Stimulated activated CD8-positive, alpha-beta memory T cell treated with anti-CD3 and anti-CD28 coated beads, Interleukin-4, amount 100 ng/mL, for 24 hours (primary cell): ENCODE data around the gene CNNM3.
"Not testable (repeated sequence)": the region's sequence is repeated elsewhere in the genome, so short reads cannot be mapped to it uniquely, and the experiment has no call there.

Experiments
- DNase-seq: peaks from one replicate; pipeline ENCODE4 v3.0.0-alpha.2; 2020; ENCODE audit warnings: low read depth

The CNNM3 gene

GRCh38 chr2:96816127-96816835, at the start of gene CNNM3:
Gene CNNM3, plus strand, starts transcription at chr2:96816268. Its CDS starts 10 bp downstream, at chr2:96816278.
- peak; percentile 96 for DNase-seq

- DNase-seq = no peak
These were observed 48.8 kb upstream of the CNNM3 start for GRCh38 chr2:96767135-96767871.

DNA sequence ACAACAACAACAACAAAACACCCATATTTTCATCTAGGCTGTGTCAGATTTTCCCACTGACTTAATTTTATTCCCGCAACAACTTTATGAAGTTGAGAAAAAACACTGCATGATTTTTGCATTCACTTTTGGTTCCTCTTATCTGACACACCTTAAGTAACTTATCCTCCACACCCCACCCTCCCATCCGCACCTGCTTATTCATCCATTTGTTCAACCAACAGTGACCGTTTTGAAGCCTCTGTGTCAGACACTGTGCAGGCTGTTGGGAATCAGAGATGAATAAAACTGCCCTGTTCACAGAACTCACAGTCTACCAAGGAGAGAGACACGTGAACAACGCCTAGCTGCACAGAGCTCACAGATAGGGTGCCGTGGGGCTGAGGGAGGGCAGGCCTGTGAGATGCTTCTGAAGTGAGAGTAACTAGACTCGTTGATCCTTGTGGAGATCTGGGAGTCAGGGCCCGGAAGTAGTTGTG, 47.9 kb upstream of the CNNM3 start:
- no peak for DNase-seq

DNA sequence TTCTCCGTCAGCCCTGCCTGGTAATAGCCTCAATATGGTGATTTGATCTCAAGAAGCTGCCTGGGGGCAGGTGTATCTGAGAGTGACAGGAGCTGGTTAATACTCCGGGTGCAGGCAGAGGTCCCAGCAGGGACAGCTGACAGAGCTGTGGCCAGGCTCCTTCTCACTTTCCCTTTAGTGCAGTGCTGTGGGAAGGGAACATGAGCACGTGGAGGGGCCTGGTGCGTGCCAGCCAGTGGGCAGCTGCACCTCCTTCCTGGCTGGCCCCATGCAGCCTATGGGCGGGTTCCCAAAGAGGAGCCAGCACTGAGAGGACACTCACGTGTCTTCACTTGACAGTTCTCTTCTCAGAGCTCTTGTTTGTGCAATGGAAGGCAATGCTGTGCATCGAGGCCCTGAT, 46.3 kb upstream of the CNNM3 start:
- no peak for DNase-seq

DNA sequence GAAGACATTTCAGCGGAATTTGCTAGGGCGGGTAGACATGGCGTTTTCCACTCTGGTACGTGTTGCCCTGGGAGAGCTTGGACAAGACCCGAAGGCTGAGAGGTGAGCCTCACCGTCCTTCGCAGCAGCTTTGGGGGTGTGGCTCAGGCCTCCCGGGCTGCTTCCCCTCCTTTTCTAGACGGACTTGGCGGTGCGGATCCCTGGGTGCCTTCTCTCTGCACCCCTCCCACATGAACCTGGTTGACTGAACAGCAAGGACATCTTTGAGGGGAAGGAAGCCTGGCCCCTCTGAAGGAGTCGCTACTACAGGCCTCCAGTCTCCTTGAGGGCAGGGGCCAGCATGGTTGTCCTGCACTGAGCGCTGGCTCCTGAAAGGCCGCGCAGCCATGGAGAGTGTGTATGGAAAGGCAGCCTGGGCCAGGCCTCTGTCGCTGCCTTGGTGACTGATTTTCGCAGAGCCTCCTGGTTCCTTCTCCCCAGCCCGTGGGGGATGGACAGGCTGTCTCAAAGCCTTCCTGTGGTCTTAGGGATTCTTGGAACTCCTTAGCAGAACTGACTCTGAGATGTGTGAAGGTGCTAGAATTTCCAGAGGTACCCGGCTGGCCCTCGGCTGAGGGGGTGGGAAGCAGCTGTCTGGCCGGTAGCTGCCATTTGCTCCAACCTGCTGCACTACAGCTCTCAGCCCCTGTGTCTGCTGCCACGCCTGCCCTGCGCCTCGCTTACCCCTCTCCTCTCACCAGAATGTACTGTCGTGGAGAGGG, 45.4 kb upstream of the CNNM3 start:
- DNase-seq = no peak

DNA sequence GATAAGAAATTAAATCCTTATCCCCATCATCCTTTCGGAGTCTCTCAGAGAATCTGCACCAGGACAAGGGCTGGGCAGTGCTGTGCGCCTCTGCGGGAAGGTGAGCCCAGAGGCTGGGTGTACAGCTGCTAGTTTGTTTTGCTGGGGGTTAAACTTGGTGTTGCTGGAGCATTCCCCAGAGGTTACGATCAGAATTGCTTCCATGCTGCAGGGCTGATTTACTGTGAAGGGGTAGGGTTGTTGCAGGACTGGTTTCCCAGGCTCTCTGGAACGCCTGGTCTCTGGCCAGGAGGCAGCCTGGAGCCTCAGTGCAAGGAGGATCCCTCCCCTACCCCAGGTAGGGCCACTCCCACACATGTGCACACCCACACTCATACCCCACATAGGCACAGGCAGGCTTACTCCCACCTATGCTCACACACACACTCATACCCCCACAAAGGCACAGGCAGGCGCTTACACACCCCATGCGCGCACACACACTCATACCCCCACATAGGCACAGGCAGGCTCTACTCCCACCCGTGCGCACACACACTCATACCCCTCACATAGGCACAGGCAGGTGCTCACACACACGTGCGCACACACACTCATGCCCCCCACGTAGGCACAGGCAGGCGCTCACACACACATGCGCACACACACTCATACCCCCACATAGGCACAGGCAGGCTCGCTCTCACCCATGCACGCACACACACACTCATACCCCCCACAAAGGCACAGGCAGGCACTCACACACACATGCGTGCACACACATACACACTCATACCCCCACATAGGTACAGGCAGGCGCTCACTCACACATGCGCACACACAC, 44.1 kb upstream of the CNNM3 start:
- no peak for DNase-seq

- DNase-seq = no peak
These were observed 43.0 kb upstream of the CNNM3 start for GRCh38 chr2:96772903-96773671.

- DNase-seq = peak; percentile 16
These were observed 42.1 kb upstream of the CNNM3 start for GRCh38 chr2:96773922-96774321.

DNA sequence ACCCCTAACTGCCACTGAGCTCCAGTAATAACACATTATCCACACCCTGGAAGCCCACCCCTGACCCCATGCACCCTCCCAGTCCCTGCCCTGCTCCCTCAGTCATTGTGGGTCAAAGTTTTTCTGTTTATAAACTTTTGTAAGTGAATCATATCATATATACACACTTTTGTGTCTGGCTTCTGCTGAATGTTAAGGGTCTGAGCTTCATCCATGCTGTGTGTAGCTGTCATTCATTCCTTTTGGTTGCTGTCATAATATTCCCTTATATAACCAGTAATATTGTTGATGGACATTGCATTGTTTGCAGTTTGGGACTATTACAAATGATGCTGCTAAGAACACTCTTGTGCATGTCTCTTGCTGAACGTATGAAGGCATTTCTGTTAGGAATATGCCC, 40.9 kb upstream of the CNNM3 start:
- no peak for DNase-seq

DNA sequence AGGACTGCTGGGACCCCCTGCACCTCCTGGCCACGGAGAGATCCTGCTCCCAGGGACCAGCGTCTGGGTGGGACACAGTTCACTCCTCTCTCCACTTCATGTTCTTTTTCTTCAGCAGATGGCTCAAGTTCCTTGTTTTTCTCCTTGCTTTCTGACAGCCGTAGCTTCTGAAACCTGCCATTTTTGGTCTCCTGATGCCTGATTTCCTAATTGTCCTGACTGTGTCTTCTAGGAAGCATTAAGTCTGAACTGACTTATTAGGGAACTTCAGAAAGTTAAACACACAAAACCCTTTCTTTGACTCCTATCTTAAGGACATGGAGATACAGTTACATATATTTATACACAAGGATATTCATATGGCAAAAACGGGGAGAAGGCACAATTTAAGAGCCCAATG, 32.7 kb upstream of the CNNM3 start:
- no peak for DNase-seq

- DNase-seq = no peak
These were observed 28.7 kb upstream of the CNNM3 start for GRCh38 chr2:96787411-96787810.

DNA sequence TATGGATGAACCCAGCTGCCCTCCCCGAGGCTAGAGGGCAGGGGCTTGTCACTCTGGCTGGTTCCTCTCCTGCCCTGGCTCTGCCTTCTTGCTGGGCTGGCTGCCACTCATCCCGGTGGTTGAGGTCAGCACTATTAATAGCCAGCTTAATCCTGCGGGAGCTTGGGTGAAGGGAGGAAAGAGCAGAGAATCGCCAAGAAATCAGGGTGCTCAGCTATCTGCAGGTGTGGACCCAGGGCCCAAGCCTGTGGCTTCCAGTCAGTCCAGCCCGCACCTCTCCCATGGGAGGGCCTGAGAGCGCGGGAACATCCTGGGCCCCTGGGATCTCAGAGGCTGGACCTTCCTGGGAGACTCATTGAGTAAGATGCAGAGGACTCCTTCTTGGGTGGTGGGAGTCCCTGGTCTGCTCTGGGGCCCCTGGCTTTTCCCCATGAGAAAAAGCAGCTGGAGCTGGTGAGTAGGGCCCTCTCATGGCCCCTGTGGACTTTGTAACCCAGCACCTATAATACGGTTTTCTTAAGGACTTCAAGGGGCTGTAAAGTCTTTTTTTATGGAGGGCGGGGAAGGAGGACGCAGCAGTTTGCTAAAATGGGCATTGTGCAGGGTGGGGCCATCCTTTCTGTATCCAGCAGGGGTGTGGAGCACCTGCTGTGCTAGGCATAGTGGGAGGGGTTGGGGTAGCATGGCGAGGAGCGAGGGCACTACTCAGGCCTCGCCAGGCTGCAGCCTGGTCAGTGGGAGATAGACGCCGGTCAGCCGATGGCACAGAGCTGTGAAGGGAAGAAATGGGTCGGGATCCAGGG, 27.4 kb upstream of the CNNM3 start:
- DNase-seq = no peak

DNA sequence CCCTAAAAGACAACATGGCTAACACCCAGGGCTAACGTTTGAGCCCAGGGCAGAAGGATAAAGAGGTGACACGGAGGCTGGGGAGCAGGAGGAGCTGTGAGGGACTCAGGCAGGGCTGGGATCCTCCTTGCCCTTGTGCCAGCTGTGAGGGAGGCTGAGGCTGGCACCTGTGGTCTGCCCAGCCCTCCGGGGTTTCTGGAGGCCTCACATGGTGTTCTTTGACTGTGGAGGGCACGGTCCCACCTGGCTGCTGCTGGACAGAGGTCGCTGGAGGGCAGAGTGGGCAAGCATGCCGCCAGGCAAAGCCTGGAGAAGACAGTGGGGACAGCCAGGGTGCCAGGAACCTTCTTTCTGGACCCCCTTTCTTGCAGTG, 26.8 kb upstream of the CNNM3 start:
- DNase-seq = no peak

GRCh38 chr2:96792772-96793749, 23.0 kb upstream of the CNNM3 start:
- no peak for DNase-seq

DNA sequence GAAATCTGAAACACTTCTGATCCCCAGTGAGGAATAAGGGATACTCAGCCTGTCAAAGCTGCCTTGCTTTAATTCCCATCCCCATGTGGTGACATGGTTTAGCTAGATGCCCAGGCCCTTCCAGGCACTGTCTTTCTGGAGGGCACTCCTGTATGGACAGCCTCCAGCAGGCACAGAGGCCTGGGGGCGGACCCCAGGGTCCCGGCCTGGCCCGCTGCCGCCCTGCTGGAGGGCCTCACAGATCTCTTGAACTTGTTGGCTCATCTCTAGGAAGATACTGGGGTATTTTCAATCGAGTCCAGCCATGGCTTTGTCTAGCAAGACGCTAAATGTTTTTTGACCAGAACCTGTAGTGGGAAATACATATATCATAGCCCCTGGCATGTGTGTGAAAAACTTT, 21.0 kb upstream of the CNNM3 start:
- no peak for DNase-seq

- DNase-seq = not testable (repeated sequence)
These were observed 19.6 kb upstream of the CNNM3 start for GRCh38 chr2:96796497-96796896.

- no peak for DNase-seq
These were observed 18.9 kb upstream of the CNNM3 start for GRCh38 chr2:96797066-96797625.

DNA sequence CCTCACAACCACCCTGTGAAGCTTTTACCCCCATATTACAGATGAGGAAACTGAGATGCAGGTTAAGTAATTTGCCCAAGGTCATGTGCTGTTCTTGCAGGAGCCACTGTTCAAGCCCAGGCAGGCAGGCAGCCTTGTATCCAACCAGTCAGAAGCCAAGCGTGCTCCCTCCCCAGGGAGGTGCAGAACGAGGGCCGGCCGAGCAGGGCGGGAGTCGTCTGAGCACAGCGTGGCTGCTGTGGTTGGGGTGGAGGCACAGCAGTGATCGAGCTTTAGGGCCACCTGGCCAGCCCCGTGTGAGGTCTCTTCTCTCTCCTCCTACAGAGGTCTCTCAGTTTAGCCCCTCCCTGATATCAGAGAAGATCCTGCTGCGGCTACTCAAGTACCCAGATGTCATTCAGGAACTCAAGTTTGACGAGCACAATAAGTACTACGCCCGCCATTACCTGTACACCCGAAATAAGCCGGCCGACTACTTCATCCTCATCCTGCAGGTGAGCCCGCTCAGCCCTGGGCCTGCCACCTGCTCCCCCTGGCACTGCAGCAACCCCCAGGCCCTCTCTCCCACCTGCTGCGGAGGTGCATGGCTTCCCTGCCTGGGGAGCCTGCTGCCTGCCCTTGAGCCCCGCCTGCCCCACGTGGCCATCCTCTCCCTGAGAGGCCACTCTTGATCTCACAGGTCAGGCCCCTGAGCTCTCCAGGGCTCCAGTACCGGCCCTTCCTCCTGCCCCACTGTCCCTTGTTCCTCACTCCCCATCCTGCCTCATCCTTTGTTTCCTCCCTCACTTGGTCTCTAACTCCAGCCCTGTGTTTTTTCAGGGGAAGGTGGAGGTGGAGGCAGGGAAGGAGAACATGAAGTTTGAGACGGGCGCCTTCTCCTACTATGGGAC, 17.1 kb upstream of the CNNM3 start:
- DNase-seq = no peak
